Keratinocyte (primary cell): ENCODE measurements around the gene ZACN. TPM values are rescaled to one million over a fixed set of nuclear protein-coding genes. Genes with fewer than 3 reads are reported as not detected.

Source experiments
- DNase-seq: peaks from one replicate; pipeline ENCODE4 v3.0.0-alpha.2; 2011; ENCODE audit warnings: low read depth, missing footprints, low spot score
- FAIRE-seq: peaks from 2 replicates; lab custom pipeline; 2011; peaks lifted over from hg19 to GRCh38; lab: Jason Lieb, UNC
- H2AFZ ChIP-seq: 2 replicates; pipeline ENCODE4 v1.6.0; 2012; ENCODE audit warnings: low read length, control low read depth, inconsistent platforms; ENCODE audit not compliant: control insufficient read depth
- H3K27ac ChIP-seq: 2 replicates; pipeline ENCODE4 v1.5.1; 2011; ENCODE audit warnings: low read length; ENCODE audit not compliant: control insufficient read depth, insufficient read depth
- H3K27me3 ChIP-seq: 3 replicates; pipeline ENCODE4 v1.6.0; 2011; ENCODE audit warnings: low read length; ENCODE audit not compliant: control insufficient read depth, insufficient read depth; ENCODE audit errors: extremely low read depth
- H3K36me3 ChIP-seq, 2 experiments: 2 replicates in 1 of 2; 3 replicates in 1 of 2; pipeline ENCODE4 v1.5.1; 2011; ENCODE audit warnings: low read length in 2 of 2, mild to moderate bottlenecking in 1 of 2; ENCODE audit not compliant: control insufficient read depth in 2 of 2, insufficient read depth in 2 of 2; ENCODE audit errors: extremely low read depth in 1 of 2
- H3K4me1 ChIP-seq: 3 replicates; pipeline ENCODE4 v1.5.1; 2011; ENCODE audit warnings: low read length; ENCODE audit not compliant: control insufficient read depth, insufficient read depth; ENCODE audit errors: extremely low read depth
- H3K4me2 ChIP-seq: 3 replicates; pipeline ENCODE4 v1.6.0; 2011; ENCODE audit warnings: low read depth, low read length; ENCODE audit not compliant: control insufficient read depth, insufficient read depth; ENCODE audit errors: extremely low read depth
- H3K4me3 ChIP-seq, 3 experiments: fragments of 200-600 bp in 1 of 3; sonication (generic) in 1 of 3; 2 replicates in 2 of 3; 3 replicates in 1 of 3; pipeline ENCODE4 v1.5.1; 2011 to 2016; ENCODE audit warnings: low read length in 3 of 3, mild to moderate bottlenecking in 3 of 3, control low read depth in 2 of 3, inconsistent platforms in 1 of 3, low read depth in 1 of 3, mixed read lengths in 1 of 3, mixed run types in 1 of 3, moderate library complexity in 1 of 3; ENCODE audit not compliant: control insufficient read depth in 2 of 3, insufficient read depth in 2 of 3; ENCODE audit errors: extremely low read depth in 1 of 3
- H3K79me2 ChIP-seq: 2 replicates; pipeline ENCODE4 v1.6.0; 2012; ENCODE audit warnings: low read length; ENCODE audit not compliant: control insufficient read depth, insufficient read depth
- H3K9ac ChIP-seq: 3 replicates; pipeline ENCODE4 v1.6.0; 2011; ENCODE audit warnings: low read length; ENCODE audit not compliant: control insufficient read depth, insufficient read depth; ENCODE audit errors: extremely low read depth
- H3K9me1 ChIP-seq: 3 replicates; pipeline ENCODE4 v1.6.0; 2011; ENCODE audit warnings: low read length; ENCODE audit not compliant: control insufficient read depth, insufficient read depth; ENCODE audit errors: extremely low read depth
- H3K9me3 ChIP-seq: 2 replicates; pipeline ENCODE4 v1.5.1; 2012; ENCODE audit warnings: low read depth, low read length; ENCODE audit not compliant: control insufficient read depth
- H4K20me1 ChIP-seq: 3 replicates; pipeline ENCODE4 v1.6.0; 2011; ENCODE audit warnings: low read length; ENCODE audit not compliant: control insufficient read depth, insufficient read depth; ENCODE audit errors: extremely low read depth
- CTCF ChIP-seq, 3 experiments: IDR thresholded peaks in 1 of 3; conservative IDR thresholded peaks in 1 of 3; optimal IDR thresholded peaks in 1 of 3; 2 replicates in 2 of 3; 3 replicates in 1 of 3; pipeline versions ENCODE3 to v1.5.1; 2011; ENCODE audit warnings: low read length in 3 of 3, mild to moderate bottlenecking in 3 of 3, moderate library complexity in 2 of 3, control low read depth in 1 of 3, inconsistent platforms in 1 of 3; ENCODE audit not compliant: insufficient read depth in 2 of 3; ENCODE audit errors: extremely low read depth in 1 of 3
- EZH2 ChIP-seq: IDR thresholded peaks from one replicate; pipeline ENCODE4 v1.6.1; 2012; ENCODE audit warnings: inconsistent platforms, mild to moderate bottlenecking, low read length, moderate library complexity
- dilution Hi-C: fragments of 300-500 bp; cut with MboI; formaldehyde crosslinking; loops from one replicate; pipeline ENCODE4 v1.7.0; 2020; ENCODE audit warnings: low sequenced_read_pairs; ENCODE audit not compliant: extremely low pct_ligation_motif_present
- polyA plus RNA-seq, 5 experiments: library from polyadenylated mRNA; depleted of rRNA in 3 of 5; stranded (reverse) in 3 of 5; stranded (forward) in 1 of 5; unstranded in 1 of 5; fragments of >200 nt; gene quantifications; 1 replicate in 1 of 5; 2 replicates in 3 of 5; 3 replicates in 1 of 5; pipeline versions ENCODE4 v1.2.1 to v1.2.3, GENCODE V29; 2011 to 2012; ENCODE audit warnings: missing spikeins in 2 of 5, low read depth in 1 of 5, low replicate concordance in 1 of 5

ZACN gene
- polyA plus RNA-seq, 1 donor (not counting 4 experiments of a cell fraction or from before 2014, with no cell fraction given), result not detected

GRCh38 chr17:76049836-76050537 lies 29.0 kb upstream of the ZACN start:
- FAIRE-seq (no peak), DNase-seq (no peak)
- Histone ChIP-seq H4K20me1 (no peaks in the 10 kb centered on the region), H3K9me1 (peaks cover 3% of the 10 kb centered on the region), H3K4me3 (no peak overlapping the region), H3K9me3 (no peaks in the 10 kb centered on the region), H3K4me2 (no peak overlapping the region), H3K4me1 (peaks cover 27% of the 10 kb centered on the region), H3K27ac (no peak overlapping the region), H2AFZ (no peak overlapping the region), H3K27me3 (no peaks in the 10 kb centered on the region), H3K79me2 (peaks cover 7% of the 10 kb centered on the region), H3K9ac (no peak overlapping the region), H3K36me3 (peaks cover 25 to 55% of the 10 kb centered on the region in 2 experiments)
- dilution Hi-C loops, result no loop called here
- no peak for TF ChIP-seq CTCF (optimal IDR thresholded peaks at IDR 0.05 in 1 of 3, IDR thresholded peaks at IDR 0.05 in 1 of 3, conservative IDR thresholded peaks at IDR 0.05 in 1 of 3; ENCODE audit: extremely low read depth in 1 of 3, insufficient read depth in 2 of 3, low read length in 3 of 3)
- no peak for TF ChIP-seq EZH2

- Histone ChIP-seq H3K4me2 (no peak overlapping the region), H3K4me1 (peaks cover 27% of the 10 kb centered on the region), H3K9me3 (no peaks in the 10 kb centered on the region), H4K20me1 (no peaks in the 10 kb centered on the region), H3K27me3 (no peaks in the 10 kb centered on the region), H3K27ac (no peak overlapping the region), H3K79me2 (peaks cover 7% of the 10 kb centered on the region), H2AFZ (no peak overlapping the region), H3K4me3 (no peak overlapping the region), H3K9ac (no peak overlapping the region), H3K36me3 (peaks cover 20 to 50% of the 10 kb centered on the region in 2 experiments), H3K9me1 (peaks cover 3% of the 10 kb centered on the region)
- TF ChIP-seq CTCF (optimal IDR thresholded peaks at IDR 0.05 in 1 of 3, IDR thresholded peaks at IDR 0.05 in 1 of 3, conservative IDR thresholded peaks at IDR 0.05 in 1 of 3; ENCODE audit: extremely low read depth in 1 of 3, insufficient read depth in 2 of 3, low read length in 3 of 3), result no peak
- no peak for TF ChIP-seq EZH2
- no peak for FAIRE-seq
- dilution Hi-C loops, result no loop called here
- DNase-seq, result no peak
Measured at GRCh38 chr17:76050538-76051467, 28.2 kb upstream of the ZACN start.
